Cardiac septum (tissue), 1 donor: ENCODE measurements around the gene PTPN13. TPM values are rescaled to one million over a fixed set of nuclear protein-coding genes. Genes with fewer than 3 reads are reported as not detected.

Source experiments
- DNase-seq: peaks from one replicate; pipeline ENCODE4 v3.0.0-alpha.2; 2020; ENCODE audit warnings: low spot score
- intact Hi-C: fragments of 100-400 bp; cut with DNase I; formaldehyde crosslinking; loops from one replicate; pipeline ENCODE4 v1.14.0; 2022
- total RNA-seq: library from RNA; stranded (reverse); fragmentation: NEBNext Ultra II Directional; extraction: Animal tissue kit (Norgen Biotek cat#: 25700); gene quantifications from one replicate; pipeline ENCODE4 v1.2.1, GENCODE V29; 2021
- donor health status: DM: no; HTN: no; CAD: no.

Gene PTPN13
- total RNA-seq, 1 donor from 2014 or later = 3.4 TPM

- intact Hi-C loops = no loop called here
- DNase-seq = no peak
These were observed 184.1 kb downstream of the PTPN13 start for GRCh38 chr4:86778175-86778574.

- DNase-seq = no peak
- intact Hi-C loops = no loop called here
These were observed 194.7 kb downstream of the PTPN13 start for GRCh38 chr4:86788826-86789225.

GRCh38 chr4:86791126-86791525 is 197.0 kb downstream of the PTPN13 start:
- no peak for DNase-seq
- intact Hi-C loops = no loop called here

- DNase-seq = no peak
- intact Hi-C loops = no loop called here
These were observed 215.7 kb downstream of the PTPN13 start for GRCh38 chr4:86809809-86810208.

GRCh38 chr4:86810847-86811246 is 216.7 kb downstream of the PTPN13 start:
- no peak for DNase-seq
- intact Hi-C loops = no loop called here

GRCh38 chr4:86815653-86816052 is 221.5 kb downstream of the PTPN13 start:
- intact Hi-C loops = no loop called here
- DNase-seq = no peak

GRCh38 chr4:86816501-86817273 is 222.6 kb downstream of the PTPN13 start:
- intact Hi-C loops = no loop called here
- no peak for DNase-seq

- no peak for DNase-seq
- intact Hi-C loops = no loop called here
These were observed 224.1 kb downstream of the PTPN13 start for GRCh38 chr4:86818211-86818610.

- intact Hi-C loops = no loop called here
- DNase-seq = no peak
These were observed 224.7 kb downstream of the PTPN13 start for GRCh38 chr4:86818841-86819240.

GRCh38 chr4:86819561-86819960 is 225.4 kb downstream of the PTPN13 start:
- no peak for DNase-seq
- intact Hi-C loops = no loop called here

GRCh38 chr4:86821151-86821550 is 227.0 kb downstream of the PTPN13 start:
- intact Hi-C loops = no loop called here
- DNase-seq = no peak

- intact Hi-C loops = no loop called here
- DNase-seq = no peak
These were observed 228.0 kb downstream of the PTPN13 start for GRCh38 chr4:86822136-86822535.

GRCh38 chr4:86825511-86825910 is 231.4 kb downstream of the PTPN13 start:
- no peak for DNase-seq
- intact Hi-C loops = no loop called here

GRCh38 chr4:86831262-86832130 is 237.4 kb downstream of the PTPN13 start:
- no peak for DNase-seq
- intact Hi-C loops = no loop called here

GRCh38 chr4:86833615-86834014 is 239.5 kb downstream of the PTPN13 start:
- intact Hi-C loops = no loop called here
- DNase-seq = no peak

GRCh38 chr4:86834901-86835300 is 240.8 kb downstream of the PTPN13 start:
- no peak for DNase-seq

GRCh38 chr4:86835677-86836076 is 241.6 kb downstream of the PTPN13 start:
- DNase-seq = no peak
- intact Hi-C loops = no loop called here

More at GRCh38 chr4:86834901-86835300, 240.8 kb downstream of the PTPN13 start:
- intact Hi-C loops = no loop called here

- DNase-seq = no peak
- intact Hi-C loops = no loop called here
These were observed 243.8 kb downstream of the PTPN13 start for GRCh38 chr4:86837691-86838503.

GRCh38 chr4:86840858-86841257 is 246.7 kb downstream of the PTPN13 start:
- DNase-seq = no peak
- intact Hi-C loops = no loop called here

GRCh38 chr4:86841309-86841708 is 247.2 kb downstream of the PTPN13 start:
- no peak for DNase-seq
- intact Hi-C loops = no loop called here
